D721Med (cell line): ENCODE measurements around the gene SLC39A11.

Experiments used
- DNase-seq: peaks from one replicate; pipeline ENCODE4 v3.0.0; 2011; ENCODE audit warnings: low spot score; ENCODE audit not compliant: insufficient read length
- FAIRE-seq: peaks from 2 replicates; lab custom pipeline; 2011; peaks lifted over from hg19 to GRCh38; lab: Jason Lieb, UNC
- CTCF ChIP-seq: IDR thresholded peaks from 2 replicates; pipeline ENCODE4 v1.5.1; 2012; ENCODE audit warnings: mild to moderate bottlenecking, control low read depth; ENCODE audit not compliant: insufficient read depth; ENCODE audit errors: missing control alignments

Gene SLC39A11

GRCh38 chr17:72616447-72616846 is 476.0 kb downstream of the SLC39A11 start:
- FAIRE-seq (no peak), DNase-seq (no peak)
- TF ChIP-seq CTCF = no peak

GRCh38 chr17:72615627-72615991 is 476.9 kb downstream of the SLC39A11 start:
- DNase-seq (no peak), FAIRE-seq (no peak)
- no peak for TF ChIP-seq CTCF

GRCh38 chr17:72614871-72615626 is 477.4 kb downstream of the SLC39A11 start:
- no peak for TF ChIP-seq CTCF
- DNase-seq (no peak), FAIRE-seq (no peak)

GRCh38 chr17:72614476-72614870 is 478.0 kb downstream of the SLC39A11 start:
- no peak for FAIRE-seq
- no peak for TF ChIP-seq CTCF
- no peak for DNase-seq

- TF ChIP-seq CTCF = no peak
- no peak for FAIRE-seq
- no peak for DNase-seq
Observed at GRCh38 chr17:72613806-72614292, 478.6 kb downstream of the SLC39A11 start.

- TF ChIP-seq CTCF = no peak
- FAIRE-seq (no peak), DNase-seq (no peak)
Observed at GRCh38 chr17:72613396-72613795, 479.1 kb downstream of the SLC39A11 start.

- no peak for FAIRE-seq
Observed at GRCh38 chr17:72611172-72611571, 481.3 kb downstream of the SLC39A11 start.

More at GRCh38 chr17:72611172-72611571, 481.3 kb downstream of the SLC39A11 start:
- no peak for TF ChIP-seq CTCF
- DNase-seq = no peak
